PFSK-1 (cell line): ENCODE data around the gene KCTD16.

Experiments used
- FOXP2 ChIP-seq: optimal IDR thresholded peaks from 2 replicates; pipeline ENCODE3; 2011; ENCODE audit warnings: borderline replicate concordance, control low read depth, inconsistent platforms; ENCODE audit not compliant: insufficient read depth; ENCODE audit errors: extremely low read length, extremely low read depth
- POLR2AphosphoS5 ChIP-seq: IDR thresholded peaks from 2 replicates; pipeline ENCODE4 v1.6.1; 2012; ENCODE audit warnings: low read depth, mild to moderate bottlenecking, control low read depth, low read length, moderate library complexity
- REST ChIP-seq, 2 experiments: IDR thresholded peaks; 2 replicates each; pipeline versions ENCODE4 v1.6.1 to v1.8.0; 2011 to 2012; ENCODE audit warnings: low read depth in 2 of 2, low read length in 2 of 2, control low read depth in 1 of 2, inconsistent platforms in 1 of 2, mild to moderate bottlenecking in 1 of 2, moderate library complexity in 1 of 2; ENCODE audit not compliant: insufficient read depth in 1 of 2
- SIN3A ChIP-seq: IDR thresholded peaks from 2 replicates; pipeline ENCODE4 v1.6.1; 2012; ENCODE audit warnings: mild to moderate bottlenecking, low read length, moderate library complexity, borderline replicate concordance; ENCODE audit not compliant: insufficient read depth
- TAF1 ChIP-seq: IDR thresholded peaks from 2 replicates; pipeline ENCODE4 v1.6.1; 2012; ENCODE audit warnings: low read length, control low read depth, borderline replicate concordance; ENCODE audit not compliant: insufficient read depth

GRCh38 chr5:144369006-144369405 lies 198.3 kb downstream of the KCTD16 start:
- no peak for TF ChIP-seq POLR2AphosphoS5
- TF ChIP-seq SIN3A, result no peak
- no peak for TF ChIP-seq FOXP2
- no peak for TF ChIP-seq TAF1
- no peak for TF ChIP-seq REST (IDR thresholded peaks at IDR 0.05; ENCODE audit: insufficient read depth in 1 of 2, low read depth in 2 of 2, low read length in 2 of 2)
